ENCODE measurements around the gene CST2.

CST2 gene

DNA sequence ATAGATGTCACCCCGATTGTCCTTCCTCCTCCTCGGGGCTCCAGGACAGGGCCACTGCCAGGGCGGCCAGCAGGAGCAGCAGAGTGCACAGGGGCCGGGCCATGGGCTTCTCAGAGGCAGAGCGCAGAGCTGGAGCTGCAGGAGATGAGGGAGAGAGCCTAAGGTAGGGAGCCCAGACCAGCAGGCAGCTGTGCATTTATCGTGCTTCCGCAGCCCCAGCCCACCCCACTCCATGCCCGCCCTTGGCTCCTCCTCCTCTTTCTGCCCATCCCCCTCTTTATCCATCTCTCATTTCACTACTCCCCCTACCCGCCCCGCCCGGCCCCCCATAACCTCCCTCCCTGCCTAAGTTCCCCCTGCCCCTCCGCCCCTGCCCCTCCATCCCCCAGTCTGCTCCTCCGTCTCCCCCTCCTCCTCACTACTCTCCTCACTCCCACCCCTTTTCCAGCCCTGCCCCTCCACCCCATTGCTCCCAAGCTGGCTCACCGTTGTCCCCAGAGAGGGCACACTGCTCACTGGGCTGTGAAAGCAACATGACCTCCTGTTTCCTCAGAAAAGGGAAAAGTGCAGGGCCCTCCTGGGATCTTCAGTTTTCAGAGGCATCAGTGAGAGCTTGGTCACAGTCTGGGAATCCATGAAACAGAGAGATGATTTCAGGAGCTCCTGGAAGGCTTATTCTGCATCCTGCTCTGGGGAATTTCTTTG is 50.3 kb downstream of the CST2 start:
- Histone ChIP-seq H3K4me1 (ENCODE audit: control insufficient read depth, insufficient read depth, low read length, unreplicated experiment) (peaks cover 3% of the 10 kb centered on the region), H3K27me3 (ENCODE audit: insufficient read depth, low read length) (peaks cover 18% of the 10 kb centered on the region), H3K4me3 (ENCODE audit: low read depth, low read length) (no peak overlapping the region), H3K27ac (ENCODE audit: low read depth, low read length) (no peak overlapping the region), H3K36me3 (ENCODE audit: insufficient read depth, low read length) (no peaks in the 10 kb centered on the region), H3K79me2 (ENCODE audit: control insufficient read depth, insufficient read depth, low read length, unreplicated experiment) (no peaks in the 10 kb centered on the region), H2AFZ (ENCODE audit: low read length, unreplicated experiment) (no peak overlapping the region)

DNA sequence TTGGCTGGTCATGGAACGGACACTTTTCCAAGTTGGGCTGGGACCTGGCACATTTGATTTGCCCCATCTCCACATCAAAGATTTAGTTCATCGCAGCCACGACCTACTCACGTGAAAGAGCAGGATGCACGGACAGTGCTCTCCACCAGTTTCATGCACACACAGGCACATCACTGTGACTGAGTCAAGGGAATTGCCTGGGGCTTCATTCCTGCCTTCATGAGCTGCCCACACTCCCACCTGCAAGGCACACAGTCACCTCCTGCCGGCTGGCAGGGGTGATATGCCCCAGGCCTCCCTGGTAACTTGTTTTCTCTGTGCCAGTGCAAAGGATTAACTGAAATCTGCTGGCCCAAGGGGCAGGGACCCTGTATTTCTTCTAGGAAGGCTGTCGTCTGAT is 52.4 kb downstream of the CST2 start:
- H3K79me2 ChIP-seq (ENCODE audit: control insufficient read depth, insufficient read depth, low read length, unreplicated experiment): no peaks in the 10 kb centered on the region
- no peak overlapping the region for H3K4me3 ChIP-seq (ENCODE audit: low read depth, low read length)
- no peak overlapping the region for H3K27ac ChIP-seq (ENCODE audit: low read depth, low read length)
- H3K4me1 ChIP-seq (ENCODE audit: control insufficient read depth, insufficient read depth, low read length, unreplicated experiment): peaks cover 3% of the 10 kb centered on the region
- peaks cover 26% of the 10 kb centered on the region for H3K27me3 ChIP-seq (ENCODE audit: insufficient read depth, low read length)
- H2AFZ ChIP-seq (ENCODE audit: low read length, unreplicated experiment): no peak overlapping the region
- no peaks in the 10 kb centered on the region for H3K36me3 ChIP-seq (ENCODE audit: insufficient read depth, low read length)

Data from ACC112 (cell line).